K562 (cell line): Measurements from ENCODE around the gene MYO16. TPM values are rescaled to one million over a fixed set of nuclear protein-coding genes. Genes with fewer than 3 reads are reported as not detected.

Source experiments
- ARID1B ChIP-seq: fragments of 450-650 bp; IDR thresholded peaks from 2 replicates; pipeline ENCODE4 v1.6.1; 2016; ENCODE audit warnings: antibody characterized with exemption, mild to moderate bottlenecking, inconsistent platforms
- ATF3 ChIP-seq, 2 experiments: fragments of 450-650 bp in 1 of 2; sonication (generic) in 1 of 2; formaldehyde crosslinking in 1 of 2; IDR thresholded peaks in 1 of 2; conservative IDR thresholded peaks in 1 of 2; 2 replicates each; pipeline versions ENCODE4 v1.6.1 to v1.8.1; 2016 to 2023; ENCODE audit warnings: mild to moderate bottlenecking in 2 of 2, moderate library complexity in 2 of 2, inconsistent platforms in 1 of 2, missing genetic modification reagents in 1 of 2
- FOXP4 ChIP-seq: sonication (generic); formaldehyde crosslinking; IDR thresholded peaks from 2 replicates; pipeline ENCODE4 v1.8.0; 2022; ENCODE audit warnings: mild to moderate bottlenecking, missing genetic modification reagents, borderline replicate concordance
- KDM2B ChIP-seq: fragments of 250-450 bp; sonication (Bioruptor Pico); IDR thresholded peaks from 2 replicates; pipeline ENCODE4 v1.8.0; 2021; ENCODE audit warnings: mild to moderate bottlenecking, moderate library complexity
- NCOA6 ChIP-seq: fragments of 450-650 bp; IDR thresholded peaks from 2 replicates; pipeline ENCODE4 v1.6.1; 2017; ENCODE audit warnings: mild to moderate bottlenecking
- PCBP1 ChIP-seq: fragments of 200-400 bp; formaldehyde crosslinking; IDR thresholded peaks from 2 replicates; pipeline ENCODE4 v1.6.1; 2018; ENCODE audit warnings: mild to moderate bottlenecking, low read depth, low read length; ENCODE audit not compliant: poor library complexity, severe bottlenecking
- SMARCC2 ChIP-seq: fragments of 450-650 bp; IDR thresholded peaks from 2 replicates; pipeline ENCODE4 v1.6.1; 2017; ENCODE audit warnings: antibody characterized with exemption, moderate library complexity, mild to moderate bottlenecking, low read depth
- USF2 ChIP-seq: sonication (generic); formaldehyde crosslinking; IDR thresholded peaks from 2 replicates; pipeline ENCODE4 v1.5.0; 2020; ENCODE audit warnings: missing genetic modification reagents
- ZBTB1 ChIP-seq: sonication (generic); formaldehyde crosslinking; IDR thresholded peaks from 2 replicates; pipeline ENCODE4 v1.8.1; 2023; ENCODE audit warnings: missing genetic modification reagents, low read depth, mild to moderate bottlenecking, borderline replicate concordance
- ZBTB11 ChIP-seq, 3 experiments: fragments of 200-800 bp in 1 of 3; fragments of 250-450 bp in 1 of 3; fragments of 450-650 bp in 1 of 3; sonication (Bioruptor Pico) in 1 of 3; sonication (Bioruptor generic) in 1 of 3; formaldehyde crosslinking in 1 of 3; IDR thresholded peaks; 2 replicates each; pipeline versions ENCODE4 v1.6.1 to v1.8.0; 2016 to 2022; ENCODE audit warnings: mild to moderate bottlenecking in 2 of 3, missing genetic modification characterization in 2 of 3, missing compliant biosample characterization in 1 of 3, moderate library complexity in 1 of 3
- ZNF174 ChIP-seq: fragments of 250-450 bp; sonication (Bioruptor Pico); IDR thresholded peaks from 2 replicates; pipeline ENCODE4 v1.4.0; 2020; ENCODE audit warnings: mild to moderate bottlenecking
- ZNF644 ChIP-seq: fragments of 200-800 bp; sonication (Bioruptor generic); IDR thresholded peaks from 2 replicates; pipeline ENCODE4 v1.6.1; 2016; ENCODE audit warnings: low read depth, missing genetic modification characterization, missing compliant biosample characterization
- polyA plus RNA-seq, 8 experiments: library from polyadenylated mRNA; depleted of rRNA in 4 of 8; stranded (reverse) in 5 of 8; unstranded in 3 of 8; fragments of >200 nt; fragmentation: Nextera tagmentation in 2 of 8; fragmentation: Illumina TruSeq in 1 of 8; extraction: Ambion mirVana in 2 of 8; extraction: Trizol in 1 of 8; gene quantifications; 2 replicates each; pipeline versions ENCODE4 v1.2.1 to v1.2.3, GENCODE V29; 2011 to 2014; ENCODE audit warnings: inconsistent platforms in 1 of 8, missing spikeins in 1 of 8
- total RNA-seq, 7 experiments: library from RNA; depleted of rRNA in 6 of 7; stranded (reverse); fragments of >200 nt in 6 of 7; fragmentation: Illumina TruSeq in 2 of 7; extraction: Trizol in 2 of 7; gene quantifications; 2 replicates each; pipeline versions ENCODE4 v1.2.1 to v1.2.3, GENCODE V29; 2011 to 2021; ENCODE audit warnings: low replicate concordance in 1 of 7
- TF ChIP-seq, protein P1 (sequence below), 2 experiments: fragments of 250-450 bp in 1 of 2; fragments of 450-650 bp in 1 of 2; sonication (Bioruptor Pico) in 1 of 2; IDR thresholded peaks; 2 replicates each; pipeline versions ENCODE4 v1.6.1 to v1.8.0; 2016 to 2021; ENCODE audit warnings: mild to moderate bottlenecking in 2 of 2, moderate library complexity in 2 of 2, missing compliant biosample characterization in 1 of 2, missing genetic modification characterization in 1 of 2
- TF ChIP-seq, protein P2 (sequence below): sonication (generic); formaldehyde crosslinking; IDR thresholded peaks from 2 replicates; pipeline ENCODE4 v1.8.0; 2022; ENCODE audit warnings: mild to moderate bottlenecking, low read depth, missing genetic modification reagents

MYO16 gene
- total and polyA plus RNA-seq, 9 of the 15 experiments (the other 6 are each of a cell fraction or from before 2014, with no cell fraction given), result 4.3 to 45.7 (median 12.1) TPM

- TF ChIP-seq ZBTB1, result no peak
- 0 out of 6 replicates have a peak, but pooled peaks of 1 of the 3 experiments have one; percentile 34 for TF ChIP-seq ZBTB11 (CRISPR knock-in tag; IDR thresholded peaks at IDR 0.05)
- TF ChIP-seq, protein P1, sequence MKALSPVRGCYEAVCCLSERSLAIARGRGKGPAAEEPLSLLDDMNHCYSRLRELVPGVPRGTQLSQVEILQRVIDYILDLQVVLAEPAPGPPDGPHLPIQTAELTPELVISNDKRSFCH (CRISPR knock-in tag; IDR thresholded peaks at IDR 0.05), result no peak
- TF ChIP-seq, protein P1 (tag; IDR thresholded peaks at IDR 0.05), result peak; percentile 78
- TF ChIP-seq KDM2B (CRISPR knock-in tag), result no peak
- peak; percentile 79 for TF ChIP-seq USF2 (CRISPR knock-in tag)
- 0 out of 2 replicates have a peak, but pooled peaks have one; percentile 21 for TF ChIP-seq SMARCC2
- peak; percentile 47; the same call in 1 of the 2 replicates for TF ChIP-seq ARID1B
- TF ChIP-seq ZNF174 (CRISPR knock-in tag), result no peak
- TF ChIP-seq PCBP1, result no peak
- peak; percentile 78 for TF ChIP-seq ZNF644
- TF ChIP-seq, protein P2, sequence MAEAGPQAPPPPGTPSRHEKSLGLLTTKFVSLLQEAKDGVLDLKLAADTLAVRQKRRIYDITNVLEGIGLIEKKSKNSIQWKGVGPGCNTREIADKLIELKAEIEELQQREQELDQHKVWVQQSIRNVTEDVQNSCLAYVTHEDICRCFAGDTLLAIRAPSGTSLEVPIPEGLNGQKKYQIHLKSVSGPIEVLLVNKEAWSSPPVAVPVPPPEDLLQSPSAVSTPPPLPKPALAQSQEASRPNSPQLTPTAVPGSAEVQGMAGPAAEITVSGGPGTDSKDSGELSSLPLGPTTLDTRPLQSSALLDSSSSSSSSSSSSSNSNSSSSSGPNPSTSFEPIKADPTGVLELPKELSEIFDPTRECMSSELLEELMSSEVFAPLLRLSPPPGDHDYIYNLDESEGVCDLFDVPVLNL (CRISPR knock-in tag), result no peak
- TF ChIP-seq NCOA6, result no peak
- TF ChIP-seq FOXP4, result no peak
- TF ChIP-seq ATF3 (IDR thresholded peaks at IDR 0.05), result peak; percentile 78
- 0 out of 2 replicates have a peak, but pooled peaks have one; percentile 39 for TF ChIP-seq ATF3 (CRISPR knock-in tag; conservative IDR thresholded peaks at IDR 0.05)
These were observed 286.5 kb downstream of the MYO16 start (continued) for GRCh38 chr13:108915634-108916512.
